K562 (cell line): ENCODE data around the gene ABLIM1. TPM values are rescaled to one million over a fixed set of nuclear protein-coding genes. Genes with fewer than 3 reads are reported as not detected.

ENCODE experiments used
- ATAC-seq: fragments of 200-7000 bp; cut with Tn5 transposase; 3 replicates; pipeline ENCODE4 v1.9.1; 2020; ENCODE audit warnings: moderate library complexity
- BruUV-seq: library from RNA; stranded (reverse); fragments of 400-500 nt; replicated peaks from 2 replicates; lab custom pipeline; 2021; lab: Mats Ljungman, UMichigan
- CTCF ChIA-PET: fragments of 300-600 bp; formaldehyde crosslinking; extraction: SDS; loops from one replicate; lab custom pipeline; 2021; ENCODE audit warnings: low intra/inter-chr PET ratio; lab: Yijun Ruan, JAX
- POLR2A ChIA-PET: fragments of 300-600, 350-650 bp; sonication (Branson Sonifier 250); formaldehyde crosslinking; extraction: SDS; loops from one replicate; lab custom pipeline; 2021; ENCODE audit warnings: antibody characterized with exemption, inconsistent platforms; lab: Yijun Ruan, JAX
- DNase-seq, 4 experiments: peaks; one replicate each; pipeline versions ENCODE4 v3.0.0 to v3.0.0-alpha.2; 2011 to 2018; ENCODE audit warnings: low spot score in 3 of 4, mixed read lengths in 3 of 4; ENCODE audit errors: extremely low read depth in 1 of 4
- FAIRE-seq: peaks from 2 replicates; lab custom pipeline; 2011; peaks lifted over from hg19 to GRCh38; lab: Jason Lieb, UNC
- H2AFZ ChIP-seq: 2 replicates; pipeline ENCODE4 v1.6.0; 2011; ENCODE audit warnings: low read depth, low read length, control low read depth, inconsistent platforms
- H3K27ac ChIP-seq: fragments of 200-600 bp; 3 replicates; pipeline ENCODE4 v1.8.0; 2011; ENCODE audit warnings: low read depth, mild to moderate bottlenecking, control low read depth, inconsistent platforms, low read length, moderate library complexity, mixed read lengths; ENCODE audit errors: extremely low read depth
- H3K27me3 ChIP-seq, 2 experiments: fragments of 300-600 bp in 1 of 2; 2 replicates in 1 of 2; 3 replicates in 1 of 2; pipeline versions ENCODE4 v1.6.0 to v1.8.0; 2011; ENCODE audit warnings: inconsistent platforms in 2 of 2, low read length in 2 of 2, mild to moderate bottlenecking in 1 of 2, mixed read lengths in 1 of 2, moderate library complexity in 1 of 2; ENCODE audit not compliant: control insufficient read depth in 2 of 2, insufficient read depth in 2 of 2
- H3K36me3 ChIP-seq: fragments of 300-600 bp; 3 replicates; pipeline ENCODE4 v1.8.0; 2011; ENCODE audit warnings: mild to moderate bottlenecking, low read length, inconsistent platforms; ENCODE audit not compliant: control insufficient read depth, insufficient read depth
- H3K4me1 ChIP-seq, 2 experiments: fragments of 200-600 bp in 1 of 2; replicated peaks in 1 of 2; 2 replicates in 1 of 2; 3 replicates in 1 of 2; pipeline versions ENCODE4 v1.5.1 to v1.8.0; 2011; ENCODE audit warnings: inconsistent platforms in 2 of 2, low read length in 2 of 2, mild to moderate bottlenecking in 1 of 2, mixed read lengths in 1 of 2, moderate library complexity in 1 of 2; ENCODE audit not compliant: control insufficient read depth in 2 of 2, insufficient read depth in 2 of 2
- H3K4me2 ChIP-seq: 2 replicates; pipeline ENCODE4 v1.6.1; 2011; ENCODE audit warnings: low read length, control low read depth, inconsistent platforms, mixed read lengths; ENCODE audit not compliant: insufficient read depth
- H3K4me3 ChIP-seq: fragments of 200-600 bp; sonication (generic), shearing (Covaris generic); 2 replicates; pipeline ENCODE4 v1.5.1; 2016; ENCODE audit warnings: control low read depth, inconsistent platforms
- H3K79me2 ChIP-seq: fragments of 200-600 bp; 3 replicates; pipeline ENCODE4 v1.8.0; 2011; ENCODE audit warnings: low read length, inconsistent platforms; ENCODE audit not compliant: control insufficient read depth, insufficient read depth
- H3K9ac ChIP-seq, 2 experiments: 2 replicates each; pipeline versions ENCODE4 v1.6.0 to v1.6.1; 2011; ENCODE audit warnings: low read depth in 2 of 2, low read length in 2 of 2, control low read depth in 1 of 2, inconsistent platforms in 1 of 2, mild to moderate bottlenecking in 1 of 2, mixed read lengths in 1 of 2; ENCODE audit not compliant: insufficient read depth in 1 of 2
- H3K9me1 ChIP-seq: one replicate; pipeline ENCODE4 v1.6.0; 2011; ENCODE audit warnings: inconsistent platforms, mild to moderate bottlenecking, low read length, moderate library complexity; ENCODE audit not compliant: control insufficient read depth, insufficient read depth
- H3K9me3 ChIP-seq: replicated peaks from 2 replicates; pipeline ENCODE4 v1.5.1; 2011; ENCODE audit warnings: low read depth, low read length, inconsistent platforms; ENCODE audit not compliant: control insufficient read depth, insufficient read depth
- H4K20me1 ChIP-seq: replicated peaks from 2 replicates; pipeline ENCODE4 v1.6.1; 2011; ENCODE audit warnings: low read length, inconsistent platforms, mixed read lengths; ENCODE audit not compliant: control insufficient read depth, insufficient read depth
- ATF7 ChIP-seq: fragments of 450-650 bp; IDR thresholded peaks from 2 replicates; pipeline ENCODE4 v1.7.1; 2014; ENCODE audit warnings: mild to moderate bottlenecking, moderate library complexity
- CGGBP1 ChIP-seq: fragments of 250-450 bp; sonication (Bioruptor Pico); IDR thresholded peaks from 2 replicates; pipeline ENCODE4 v1.9.0; 2021; ENCODE audit warnings: mild to moderate bottlenecking
- ELK3 ChIP-seq: fragments of 450-650 bp; formaldehyde crosslinking; IDR thresholded peaks from 2 replicates; pipeline ENCODE4 v1.4.0; 2020; ENCODE audit warnings: mild to moderate bottlenecking
- FOSL1 ChIP-seq: fragments of 200-800 bp; sonication (Bioruptor generic); conservative IDR thresholded peaks from 2 replicates; pipeline ENCODE4 v1.6.1; 2016; ENCODE audit warnings: missing genetic modification characterization, missing compliant biosample characterization
- PTTG1 ChIP-seq: fragments of 450-650 bp; IDR thresholded peaks from 2 replicates; pipeline ENCODE4 v1.6.1; 2016; ENCODE audit warnings: low read depth, mild to moderate bottlenecking, missing genetic modification characterization, missing compliant biosample characterization
- TRIM24 ChIP-seq, 2 experiments: fragments of 450-650 bp; IDR thresholded peaks; 2 replicates each; pipeline ENCODE4 v1.6.1; 2016
- TSHZ1 ChIP-seq: fragments of 250-450 bp; sonication (Bioruptor Pico); IDR thresholded peaks from 2 replicates; pipeline ENCODE4 v1.4.0; 2020; ENCODE audit warnings: mild to moderate bottlenecking, moderate library complexity
- ZC3H8 ChIP-seq: fragments of 450-650 bp; IDR thresholded peaks from 2 replicates; pipeline ENCODE4 v1.6.1; 2017
- WGBS: fragments of 100-300 bp; shearing (Covaris generic); methylation state at CpG from one replicate; pipeline ENCODE4 v1.1.6; 2016; ENCODE audit warnings: low coverage, mixed read lengths; ENCODE audit not compliant: insufficient coverage; ENCODE audit errors: missing lambda C conversion rate; 5-methylcytosine and 5-hydroxymethylcytosine counted together
- in situ Hi-C: fragments of 300-500 bp; cut with MboI; formaldehyde crosslinking; loops from 4 replicates; pipeline ENCODE4 v1.15.0; 2018; ENCODE audit warnings: inconsistent platforms, mixed read lengths
- intact Hi-C: fragments of 100-400 bp; cut with micrococcal nuclease; formaldehyde crosslinking; loops from 2 replicates; pipeline ENCODE4 v1.14.2; 2022
- polyA plus RNA-seq, 8 experiments: library from polyadenylated mRNA; depleted of rRNA in 4 of 8; stranded (reverse) in 5 of 8; unstranded in 3 of 8; fragments of >200 nt; fragmentation: Nextera tagmentation in 2 of 8; fragmentation: Illumina TruSeq in 1 of 8; extraction: Ambion mirVana in 2 of 8; extraction: Trizol in 1 of 8; gene quantifications; 2 replicates each; pipeline versions ENCODE4 v1.2.1 to v1.2.3, GENCODE V29; 2011 to 2014; ENCODE audit warnings: inconsistent platforms in 1 of 8, missing spikeins in 1 of 8
- total RNA-seq, 7 experiments: library from RNA; depleted of rRNA in 6 of 7; stranded (reverse); fragments of >200 nt in 6 of 7; fragmentation: Illumina TruSeq in 2 of 7; extraction: Trizol in 2 of 7; gene quantifications; 2 replicates each; pipeline versions ENCODE4 v1.2.1 to v1.2.3, GENCODE V29; 2011 to 2021; ENCODE audit warnings: low replicate concordance in 1 of 7

The ABLIM1 gene
- total and polyA plus RNA-seq, 9 of the 15 experiments (the other 6 are each of a cell fraction or from before 2014, with no cell fraction given) = 0.07 to 0.49 (median 0.14) TPM; not detected in 6

- TF ChIP-seq ZC3H8 = no peak
- TF ChIP-seq TRIM24 (IDR thresholded peaks at IDR 0.05) = no peak
- no peak for TF ChIP-seq CGGBP1 (CRISPR knock-in tag)
- no peak for TF ChIP-seq ATF7
- TF ChIP-seq, all 486 proteins: peak for 0
- ChIA-PET POLR2A (no interaction called here), CTCF (no interaction called here)
- Histone ChIP-seq H3K36me3 (no peaks in the 10 kb centered on the region), H3K9me3 (no peaks in the 10 kb centered on the region), H3K27ac (no peak overlapping the region), H3K4me3 (no peak overlapping the region), H2AFZ (no peak overlapping the region), H3K4me2 (no peak overlapping the region), H3K27me3 (no peaks in the 10 kb centered on the region), H3K9ac (no peak overlapping the region), H3K4me1 (no peaks in the 10 kb centered on the region), H3K79me2 (no peaks in the 10 kb centered on the region), H3K9me1 (no peaks in the 10 kb centered on the region), H4K20me1 (no peaks in the 10 kb centered on the region)
- no peak for ATAC-seq
- BruUV-seq = no TSS peak
- intact Hi-C loops (no loop called here), in situ Hi-C loops (no loop called here)
- FAIRE-seq = no peak
- WGBS = 0% methylated on average over 1 of the region's 1 CpG
- DNase-seq = no peak
Measured at GRCh38 chr10:114501650-114502049, 156.4 kb downstream of the ABLIM1 start.

- no peak for ATAC-seq
- Histone ChIP-seq H3K4me3 (no peak overlapping the region), H3K9me3 (no peaks in the 10 kb centered on the region), H3K79me2 (no peaks in the 10 kb centered on the region), H3K36me3 (no peaks in the 10 kb centered on the region), H3K4me2 (no peak overlapping the region), H3K9me1 (no peaks in the 10 kb centered on the region), H4K20me1 (no peaks in the 10 kb centered on the region), H3K4me1 (no peaks in the 10 kb centered on the region), H3K27ac (no peak overlapping the region), H3K9ac (no peak overlapping the region), H3K27me3 (no peaks in the 10 kb centered on the region), H2AFZ (no peak overlapping the region)
- ChIA-PET CTCF (no interaction called here), POLR2A (no interaction called here)
- intact Hi-C loops (no loop called here), in situ Hi-C loops (no loop called here)
- TF ChIP-seq ELK3 (CRISPR knock-in tag) (no peak), PTTG1 (no peak), FOSL1 (no peak), TSHZ1 (CRISPR knock-in tag) (no peak)
- no peak for FAIRE-seq
- BruUV-seq = no TSS peak
- 0% methylated on average over 1 of the region's 2 CpGs for WGBS
- no peak for DNase-seq
Measured at GRCh38 chr10:114500643-114501042, 157.4 kb downstream of the ABLIM1 start.
